Measurements from ENCODE around the gene MAP2K5.

MAP2K5 gene

GRCh38 chr15:67549736-67550135 is 7.2 kb downstream of the MAP2K5 start (continued):
- TF ChIP-seq PATZ1 (tag by site-specific recombination; IDR thresholded peaks at IDR 0.05) (no peak), SCRT1 (tag by site-specific recombination; IDR thresholded peaks at IDR 0.05; ENCODE audit: borderline replicate concordance) (no peak), ZNF645 (tag by site-specific recombination; IDR thresholded peaks at IDR 0.05) (no peak), HOXC10 (CRISPR knock-in tag; IDR thresholded peaks at IDR 0.05) (no peak), ZNF132 (tag by site-specific recombination; IDR thresholded peaks at IDR 0.05; ENCODE audit: borderline replicate concordance) (no peak), ZBTB44 (tag by site-specific recombination; IDR thresholded peaks at IDR 0.05) (peak; percentile 64; the same call in 1 of the 2 replicates), OSR2 (tag by site-specific recombination; IDR thresholded peaks at IDR 0.05) (peak; percentile 42; the same call in 1 of the 2 replicates), HOXA7 (CRISPR knock-in tag; IDR thresholded peaks at IDR 0.05; ENCODE audit: borderline replicate concordance) (no peak), ZNF266 (tag by site-specific recombination; IDR thresholded peaks at IDR 0.05; ENCODE audit: low read depth) (peak; percentile 51; the same call in 1 of the 2 replicates), ZBTB10 (tag by site-specific recombination; IDR thresholded peaks at IDR 0.05) (no peak), ZNF362 (tag by site-specific recombination; IDR thresholded peaks at IDR 0.05) (0 out of 2 replicates have a peak, but pooled peaks have one; percentile 14), ZFP3 (tag by site-specific recombination; IDR thresholded peaks at IDR 0.05; ENCODE audit: low read depth) (no peak), HOXD13 (CRISPR knock-in tag; IDR thresholded peaks at IDR 0.05; ENCODE audit: borderline replicate concordance) (no peak), GLI4 (tag by site-specific recombination; IDR thresholded peaks at IDR 0.05) (no peak), ZNF366 (tag by site-specific recombination; conservative IDR thresholded peaks at IDR 0.05) (peak; percentile 79)

- CTCF ChIA-PET, result interaction anchor here (0.6 to 1.4 kb wide), 2 partner anchors 30 to 1252 kb away, joined by 3 read pairs; no protein-coding TSS in a partner anchor
- Histone ChIP-seq H3K4me3 (ENCODE audit: low read depth, low read length) (no peak overlapping the region), H3K36me3 (ENCODE audit: control insufficient read depth in 2 of 2, insufficient read depth in 1 of 2, low read length in 2 of 2) (peaks cover 15 to 16% of the 10 kb centered on the region in 2 experiments; a peak in 2 of 3 replicates), H3K9me3 (ENCODE audit: control insufficient read depth, insufficient read depth, low read depth, low read length) (no peaks in the 10 kb centered on the region), H3K27ac (ENCODE audit: extremely low read depth, low read depth, low read length) (no peak overlapping the region), H3K4me1 (ENCODE audit: control insufficient read depth, insufficient read depth, low read length) (peaks cover 31% of the 10 kb centered on the region)
- POLR2A ChIA-PET, result interaction anchor here (1.1 kb wide), 1 partner anchor 205 kb away, joined by 3 read pairs; no protein-coding TSS in a partner anchor
- TF ChIP-seq ZNF692 (tag by site-specific recombination; IDR thresholded peaks at IDR 0.05) (0 out of 2 replicates have a peak, but pooled peaks have one; percentile 34), ZNF529 (tag by site-specific recombination; IDR thresholded peaks at IDR 0.05; ENCODE audit: insufficient replicate concordance) (no peak), ZNF280C (tag by site-specific recombination; IDR thresholded peaks at IDR 0.05) (no peak), ZNF221 (tag by site-specific recombination; IDR thresholded peaks at IDR 0.05; ENCODE audit: borderline replicate concordance) (no peak), ZNF645 (tag by site-specific recombination; IDR thresholded peaks at IDR 0.05) (no peak), ZNF423 (tag by site-specific recombination; IDR thresholded peaks at IDR 0.05) (no peak), FEZF1 (tag by site-specific recombination; IDR thresholded peaks at IDR 0.05) (no peak)
Measured at GRCh38 chr15:67550522-67550921, 8.0 kb downstream of the MAP2K5 start.
